Lower leg skin (tissue), 3 donors: Measurements from ENCODE around the gene KIAA0825.

Experiments
- POLR2A ChIP-seq, 2 donors: fragments of 450-650 bp; IDR thresholded peaks; one replicate each; pipeline ENCODE4 v1.6.1; 2016 to 2017; ENCODE audit warnings: antibody characterized with exemption in 2 of 2, mild to moderate bottlenecking in 1 of 2, moderate library complexity in 1 of 2
- TF ChIP-seq, protein P1 (sequence below), 3 donors: fragments of 450-650 bp; IDR thresholded peaks; one replicate each; pipeline ENCODE4 v1.5.1; 2016; ENCODE audit warnings: antibody characterized with exemption in 3 of 3, mild to moderate bottlenecking in 3 of 3, moderate library complexity in 2 of 3

DNA sequence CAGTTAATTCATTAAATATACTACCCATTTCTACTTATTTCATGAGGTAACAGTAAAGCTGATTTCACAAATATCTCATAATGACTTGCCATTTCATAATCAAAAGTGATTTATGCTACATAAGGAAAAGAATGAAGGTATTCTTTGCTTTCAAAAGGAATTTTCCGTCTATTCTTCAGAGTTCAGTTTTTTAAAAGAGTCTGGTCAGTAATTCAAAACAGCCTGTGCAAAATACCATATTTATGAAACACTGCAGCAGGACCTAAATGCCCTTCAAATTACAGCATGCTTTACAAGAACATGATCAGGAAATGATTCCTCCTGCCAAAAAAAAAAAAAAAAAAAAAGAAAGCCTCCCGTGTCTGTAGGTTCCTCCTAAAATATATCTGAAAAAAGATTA, 154.7 kb downstream of the KIAA0825 start:
- no peak for TF ChIP-seq POLR2A (IDR thresholded peaks at IDR 0.05)
- TF ChIP-seq, protein P1, sequence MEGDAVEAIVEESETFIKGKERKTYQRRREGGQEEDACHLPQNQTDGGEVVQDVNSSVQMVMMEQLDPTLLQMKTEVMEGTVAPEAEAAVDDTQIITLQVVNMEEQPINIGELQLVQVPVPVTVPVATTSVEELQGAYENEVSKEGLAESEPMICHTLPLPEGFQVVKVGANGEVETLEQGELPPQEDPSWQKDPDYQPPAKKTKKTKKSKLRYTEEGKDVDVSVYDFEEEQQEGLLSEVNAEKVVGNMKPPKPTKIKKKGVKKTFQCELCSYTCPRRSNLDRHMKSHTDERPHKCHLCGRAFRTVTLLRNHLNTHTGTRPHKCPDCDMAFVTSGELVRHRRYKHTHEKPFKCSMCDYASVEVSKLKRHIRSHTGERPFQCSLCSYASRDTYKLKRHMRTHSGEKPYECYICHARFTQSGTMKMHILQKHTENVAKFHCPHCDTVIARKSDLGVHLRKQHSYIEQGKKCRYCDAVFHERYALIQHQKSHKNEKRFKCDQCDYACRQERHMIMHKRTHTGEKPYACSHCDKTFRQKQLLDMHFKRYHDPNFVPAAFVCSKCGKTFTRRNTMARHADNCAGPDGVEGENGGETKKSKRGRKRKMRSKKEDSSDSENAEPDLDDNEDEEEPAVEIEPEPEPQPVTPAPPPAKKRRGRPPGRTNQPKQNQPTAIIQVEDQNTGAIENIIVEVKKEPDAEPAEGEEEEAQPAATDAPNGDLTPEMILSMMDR (IDR thresholded peaks at IDR 0.05) = no peak
